DND-41 (cell line): ENCODE results near the gene CAPZA1.

Experiments used
- ATAC-seq: fragments of 200-7000 bp; cut with Tn5 transposase; 3 replicates; pipeline ENCODE4 v1.9.1; 2021; ENCODE audit warnings: low read depth; ENCODE audit not compliant: insufficient read depth
- DNase-seq: peaks from one replicate; pipeline ENCODE4 v3.0.0-alpha.2; 2020
- H2AFZ ChIP-seq: 2 replicates; pipeline ENCODE4 v1.6.0; 2012; ENCODE audit warnings: low read depth, low read length
- H3K27ac ChIP-seq: 2 replicates; pipeline ENCODE4 v1.5.1; 2012; ENCODE audit warnings: low read length, inconsistent platforms
- H3K27me3 ChIP-seq: fragments of 200-600 bp; sonication (generic); 2 replicates; pipeline ENCODE4 v1.6.0; 2012; ENCODE audit warnings: low read length, mild to moderate bottlenecking, inconsistent platforms; ENCODE audit not compliant: insufficient read depth, poor library complexity
- H3K36me3 ChIP-seq: 2 replicates; pipeline ENCODE4 v1.5.1; 2012; ENCODE audit warnings: low read length, inconsistent platforms; ENCODE audit not compliant: insufficient read depth
- H3K4me1 ChIP-seq: 2 replicates; pipeline ENCODE4 v1.5.1; 2012; ENCODE audit warnings: mild to moderate bottlenecking, low read length; ENCODE audit not compliant: insufficient read depth
- H3K4me2 ChIP-seq: 2 replicates; pipeline ENCODE4 v1.6.0; 2012; ENCODE audit warnings: mild to moderate bottlenecking, moderate library complexity, low read length, inconsistent platforms; ENCODE audit not compliant: insufficient read depth
- H3K4me3 ChIP-seq, 2 experiments: fragments of 200-600 bp in 1 of 2; shearing (Covaris generic) in 1 of 2; 2 replicates each; pipeline ENCODE4 v1.5.1; 2012 to 2016; ENCODE audit warnings: inconsistent platforms in 2 of 2, low read length in 2 of 2, mild to moderate bottlenecking in 2 of 2, low read depth in 1 of 2, moderate library complexity in 1 of 2
- H3K79me2 ChIP-seq: 2 replicates; pipeline ENCODE4 v1.6.0; 2012; ENCODE audit warnings: low read length, inconsistent platforms; ENCODE audit not compliant: insufficient read depth
- H3K9ac ChIP-seq: 2 replicates; pipeline ENCODE4 v1.6.0; 2012; ENCODE audit warnings: low read depth, mild to moderate bottlenecking, inconsistent platforms, low read length, moderate library complexity
- H3K9me3 ChIP-seq: 2 replicates; pipeline ENCODE4 v1.5.1; 2012; ENCODE audit warnings: low read length, moderate library complexity, mild to moderate bottlenecking, inconsistent platforms; ENCODE audit not compliant: insufficient read depth, severe bottlenecking
- H4K20me1 ChIP-seq: 2 replicates; pipeline ENCODE4 v1.6.0; 2012; ENCODE audit warnings: low read length; ENCODE audit not compliant: insufficient read depth
- CTCF ChIP-seq: IDR thresholded peaks from 2 replicates; pipeline ENCODE4 v1.5.1; 2012; ENCODE audit warnings: borderline replicate concordance, low read length, moderate library complexity, mild to moderate bottlenecking; ENCODE audit not compliant: poor library complexity, severe bottlenecking; ENCODE audit errors: extremely low read depth
- EZH2 ChIP-seq: IDR thresholded peaks from 3 replicates; pipeline ENCODE4 v1.6.1; 2012; ENCODE audit warnings: borderline replicate concordance, low read depth, mild to moderate bottlenecking, moderate library complexity, low read length, inconsistent platforms; ENCODE audit not compliant: severe bottlenecking

CAPZA1 gene

GRCh38 chr1:112589766-112590165, 29.9 kb upstream of the CAPZA1 start:
- Histone ChIP-seq H3K4me3 (no peak overlapping the region), H3K36me3 (peaks cover 27% of the 10 kb centered on the region), H3K4me1 (no peaks in the 10 kb centered on the region), H3K9me3 (peaks cover 14% of the 10 kb centered on the region), H3K27ac (no peak overlapping the region), H2AFZ (no peak overlapping the region), H4K20me1 (no peaks in the 10 kb centered on the region), H3K79me2 (no peaks in the 10 kb centered on the region), H3K27me3 (no peaks in the 10 kb centered on the region), H3K9ac (no peak overlapping the region), H3K4me2 (no peak overlapping the region)
- DNase-seq (no peak), ATAC-seq (no peak)
- no peak for TF ChIP-seq CTCF
- no peak for TF ChIP-seq EZH2

GRCh38 chr1:112594208-112594876, 25.3 kb upstream of the CAPZA1 start:
- ATAC-seq (no peak), DNase-seq (no peak)
- TF ChIP-seq CTCF = no peak
- no peak for TF ChIP-seq EZH2

GRCh38 chr1:112599477-112599876, 20.2 kb upstream of the CAPZA1 start:
- peaks cover 29% of the 10 kb centered on the region; the same call in 1 of the 2 replicates for H3K36me3 ChIP-seq
- no peaks in the 10 kb centered on the region for H3K27me3 ChIP-seq
- no peaks in the 10 kb centered on the region for H4K20me1 ChIP-seq
- no peak overlapping the region for H3K4me3 ChIP-seq
- no peak overlapping the region for H3K4me2 ChIP-seq
- no peak overlapping the region for H2AFZ ChIP-seq
- no peak overlapping the region for H3K9ac ChIP-seq
- no peak for DNase-seq
- ATAC-seq = no peak
- H3K4me1 ChIP-seq = no peaks in the 10 kb centered on the region
- H3K27ac ChIP-seq = no peak overlapping the region
- H3K9me3 ChIP-seq = no peaks in the 10 kb centered on the region
- no peaks in the 10 kb centered on the region for H3K79me2 ChIP-seq
- TF ChIP-seq CTCF (no peak), EZH2 (no peak)

More at GRCh38 chr1:112594208-112594876, 25.3 kb upstream of the CAPZA1 start:
- Histone ChIP-seq H3K4me1 (no peaks in the 10 kb centered on the region), H3K79me2 (no peaks in the 10 kb centered on the region), H4K20me1 (no peaks in the 10 kb centered on the region), H2AFZ (no peak overlapping the region), H3K4me2 (no peak overlapping the region), H3K27ac (no peak overlapping the region), H3K9me3 (peaks cover 12% of the 10 kb centered on the region), H3K27me3 (no peaks in the 10 kb centered on the region), H3K9ac (no peak overlapping the region), H3K36me3 (peaks cover 40% of the 10 kb centered on the region), H3K4me3 (no peak overlapping the region)

GRCh38 chr1:112603012-112603411, 16.6 kb upstream of the CAPZA1 start:
- Histone ChIP-seq H3K9ac (no peak overlapping the region), H3K79me2 (no peaks in the 10 kb centered on the region), H3K27me3 (no peaks in the 10 kb centered on the region), H3K36me3 (peaks cover 40% of the 10 kb centered on the region; the same call in 1 of the 2 replicates), H3K4me1 (no peaks in the 10 kb centered on the region), H2AFZ (no peak overlapping the region), H4K20me1 (no peaks in the 10 kb centered on the region), H3K9me3 (no peaks in the 10 kb centered on the region), H3K27ac (no peak overlapping the region), H3K4me2 (no peak overlapping the region), H3K4me3 (no peak overlapping the region)
- DNase-seq (no peak), ATAC-seq (no peak)
- no peak for TF ChIP-seq EZH2
- no peak for TF ChIP-seq CTCF
